HG03565 (cell line): ENCODE measurements around the gene NRIP2.

ENCODE experiments used
- ATAC-seq: cut with Tn5 transposase; IDR thresholded peaks from one replicate; pipeline ENCODE4 v1.9.1; 2021; ENCODE audit warnings: mild to moderate bottlenecking, moderate library complexity; ENCODE audit not compliant: unreplicated experiment

Gene NRIP2

DNA sequence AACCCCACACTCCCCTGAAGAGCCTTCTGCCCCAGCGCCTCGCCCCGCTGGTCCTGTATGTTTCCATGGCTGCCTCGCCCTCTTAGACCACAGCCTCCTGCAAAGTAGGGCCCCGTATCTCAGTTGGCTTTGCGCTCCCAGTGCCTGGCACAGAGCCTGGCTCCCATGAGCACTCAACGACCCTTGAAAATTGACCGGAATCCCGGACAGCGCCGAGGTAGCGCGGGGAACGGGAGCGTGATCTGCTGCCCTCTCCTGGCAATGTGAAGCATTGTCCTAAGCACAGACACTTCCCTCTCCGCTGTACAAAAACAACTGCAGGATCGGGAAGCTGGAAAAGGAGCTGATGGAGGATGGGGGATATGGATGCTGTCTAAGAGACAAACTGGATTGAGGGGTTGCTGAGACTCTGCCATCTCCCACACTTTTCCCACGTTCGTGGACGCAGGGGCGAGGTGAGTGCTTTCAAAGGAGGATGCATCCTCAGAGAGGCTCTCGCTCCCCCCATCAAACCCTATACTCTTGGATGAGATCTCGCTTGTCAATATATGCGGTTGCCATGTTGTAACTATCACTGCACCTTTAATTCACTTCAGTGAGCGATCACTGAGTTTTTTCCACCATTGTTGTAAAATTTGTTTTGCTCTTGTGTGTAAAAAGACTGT is 50.8 kb downstream of the NRIP2 start:
- ATAC-seq, result no peak

GRCh38 chr12:2779281-2779680 is 55.6 kb downstream of the NRIP2 start:
- no peak for ATAC-seq

DNA sequence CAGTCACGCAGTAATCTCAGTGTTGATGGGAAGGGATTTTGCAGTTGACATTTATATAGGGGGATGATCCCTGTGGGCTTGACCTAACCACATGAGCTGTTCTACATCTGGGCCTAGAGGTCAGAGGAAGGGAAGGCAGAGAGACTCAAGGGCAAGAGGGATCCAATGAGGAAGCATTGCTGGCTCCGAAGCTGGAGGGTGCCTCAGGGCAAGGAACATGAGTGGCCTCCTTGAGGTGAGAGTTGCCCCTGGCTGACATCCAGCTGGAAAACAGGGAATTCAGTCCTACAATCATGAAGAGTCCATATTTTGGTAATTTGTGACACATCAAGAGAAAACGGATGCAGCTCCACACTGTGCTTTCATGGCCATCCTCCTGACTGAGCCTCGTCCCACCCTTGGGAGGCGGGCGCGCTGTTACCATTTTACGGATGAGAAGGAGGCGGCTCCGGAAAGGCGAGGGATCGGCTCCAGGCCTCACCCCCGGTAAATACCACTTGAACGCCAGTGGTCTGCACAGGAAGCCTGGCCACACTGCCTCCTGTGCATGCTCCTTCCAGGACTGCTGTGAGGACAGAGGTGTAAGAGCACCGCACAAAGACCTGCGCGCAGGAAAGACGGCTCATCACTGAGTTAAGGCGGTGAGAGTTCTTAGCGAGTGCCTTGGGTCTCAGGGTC is 58.6 kb downstream of the NRIP2 start:
- ATAC-seq, result no peak

GRCh38 chr12:2775431-2775830 is 59.4 kb downstream of the NRIP2 start:
- ATAC-seq, result no peak
